GM15510 (cell line): ENCODE data around the gene RHOA.

Experiments
- POLR2A ChIP-seq: IDR thresholded peaks from 3 replicates; pipeline ENCODE4 v1.6.1; 2011; ENCODE audit warnings: borderline replicate concordance; ENCODE audit not compliant: insufficient read length; ENCODE audit errors: extremely low read depth

Gene RHOA

GRCh38 chr3:49388289-49388820 lies 23.4 kb downstream of the RHOA start:
- no peak for TF ChIP-seq POLR2A

- TF ChIP-seq POLR2A: no peak
These were observed 24.1 kb downstream of the RHOA start for GRCh38 chr3:49387721-49388120.

- TF ChIP-seq POLR2A: no peak
These were observed 25.6 kb downstream of the RHOA start for GRCh38 chr3:49386056-49386756.

GRCh38 chr3:49385617-49386016 lies 26.2 kb downstream of the RHOA start:
- no peak for TF ChIP-seq POLR2A

GRCh38 chr3:49383387-49383786 lies 28.4 kb downstream of the RHOA start:
- TF ChIP-seq POLR2A: no peak

GRCh38 chr3:49378249-49378895 lies 33.4 kb downstream of the RHOA start:
- TF ChIP-seq POLR2A: no peak

- no peak for TF ChIP-seq POLR2A
These were observed 34.3 kb downstream of the RHOA start for GRCh38 chr3:49377483-49377882.

- no peak for TF ChIP-seq POLR2A
These were observed 39.8 kb downstream of the RHOA start for GRCh38 chr3:49371946-49372345.

- no peak for TF ChIP-seq POLR2A
These were observed 41.0 kb downstream of the RHOA start for GRCh38 chr3:49370585-49371290.

- TF ChIP-seq POLR2A: no peak
These were observed 49.2 kb downstream of the RHOA start for GRCh38 chr3:49362561-49362960.

- TF ChIP-seq POLR2A: no peak
These were observed 52.2 kb downstream of the RHOA start for GRCh38 chr3:49359623-49360022.

GRCh38 chr3:49358884-49359225 lies 52.9 kb downstream of the RHOA start:
- TF ChIP-seq POLR2A: no peak

- TF ChIP-seq POLR2A: peak; percentile 93
These were observed 53.4 kb downstream of the RHOA start, which contains the start of gene GPX1 for GRCh38 chr3:49358217-49358883. TSS of gene GPX1 (minus strand) at chr3:49358353. CDS start at chr3:49358278, 75 bp downstream.

- TF ChIP-seq POLR2A: no peak
These were observed 58.8 kb downstream of the RHOA start for GRCh38 chr3:49352890-49353421.

- TF ChIP-seq POLR2A: no peak
These were observed 59.5 kb downstream of the RHOA start for GRCh38 chr3:49352281-49352680.
